Astrocyte (in vitro differentiated cells and primary cell): ENCODE results near the gene ROR1. TPM values are rescaled to one million over a fixed set of nuclear protein-coding genes. Genes with fewer than 3 reads are reported as not detected.

Experiments
- DNase-seq: peaks from one replicate; pipeline ENCODE4 v3.0.0-alpha.2; 2010; ENCODE audit warnings: low read depth
- FAIRE-seq: peaks from 2 replicates; lab custom pipeline; 2011; peaks lifted over from hg19 to GRCh38; lab: Jason Lieb, UNC
- H2AFZ ChIP-seq: 2 replicates; pipeline ENCODE4 v1.6.0; 2012; ENCODE audit warnings: low read depth, low read length, inconsistent platforms
- H3K27ac ChIP-seq: 2 replicates; pipeline ENCODE4 v1.5.1; 2011; ENCODE audit warnings: low read depth, low read length, inconsistent platforms
- H3K27me3 ChIP-seq: 2 replicates; pipeline ENCODE4 v1.6.0; 2011; ENCODE audit warnings: low read length, inconsistent platforms; ENCODE audit not compliant: insufficient read depth
- H3K36me3 ChIP-seq: 2 replicates; pipeline ENCODE4 v1.5.1; 2011; ENCODE audit warnings: low read length, inconsistent platforms; ENCODE audit not compliant: insufficient read depth
- H3K4me1 ChIP-seq: 2 replicates; pipeline ENCODE4 v1.5.1; 2011; ENCODE audit warnings: low read length, inconsistent platforms; ENCODE audit not compliant: insufficient read depth
- H3K4me2 ChIP-seq: 2 replicates; pipeline ENCODE4 v1.6.0; 2012; ENCODE audit warnings: low read length, inconsistent platforms
- H3K4me3 ChIP-seq: 2 replicates; pipeline ENCODE4 v1.5.1; 2011; ENCODE audit warnings: low read depth, mild to moderate bottlenecking, low read length, inconsistent platforms; ENCODE audit not compliant: insufficient read depth
- H3K79me2 ChIP-seq: 2 replicates; pipeline ENCODE4 v1.6.0; 2012; ENCODE audit warnings: mild to moderate bottlenecking, low read length, inconsistent platforms; ENCODE audit not compliant: insufficient read depth
- H3K9ac ChIP-seq: 2 replicates; pipeline ENCODE4 v1.6.0; 2012; ENCODE audit warnings: mild to moderate bottlenecking, low read length, inconsistent platforms
- H3K9me3 ChIP-seq: 2 replicates; pipeline ENCODE4 v1.5.1; 2012; ENCODE audit warnings: low read depth, mild to moderate bottlenecking, low read length, inconsistent platforms; ENCODE audit not compliant: insufficient read depth
- H4K20me1 ChIP-seq: 2 replicates; pipeline ENCODE4 v1.6.0; 2012; ENCODE audit warnings: low read length, inconsistent platforms; ENCODE audit not compliant: insufficient read depth
- H3K27ac Mint-ChIP-seq: one replicate; pipeline ENCODE4 v1.8.0; 2021; ENCODE audit warnings: mild to moderate bottlenecking, mixed read lengths; ENCODE audit not compliant: unreplicated experiment
- H3K27me3 Mint-ChIP-seq: one replicate; pipeline ENCODE4 v1.8.0; 2021; ENCODE audit warnings: low read depth, mixed read lengths; ENCODE audit not compliant: unreplicated experiment
- H3K36me3 Mint-ChIP-seq: one replicate; pipeline ENCODE4 v1.8.0; 2021; ENCODE audit warnings: low read depth, mixed read lengths; ENCODE audit not compliant: unreplicated experiment
- H3K4me1 Mint-ChIP-seq: one replicate; pipeline ENCODE4 v1.8.0; 2021; ENCODE audit warnings: low read depth, mixed read lengths; ENCODE audit not compliant: unreplicated experiment
- H3K4me3 Mint-ChIP-seq: one replicate; pipeline ENCODE4 v1.8.0; 2021; ENCODE audit warnings: mild to moderate bottlenecking, moderate library complexity, mixed read lengths; ENCODE audit not compliant: unreplicated experiment
- H3K9me3 Mint-ChIP-seq: one replicate; pipeline ENCODE4 v1.8.0; 2021; ENCODE audit warnings: mild to moderate bottlenecking, mixed read lengths; ENCODE audit not compliant: unreplicated experiment
- CTCF ChIP-seq: IDR thresholded peaks from 2 replicates; pipeline ENCODE4 v1.5.1; 2011; ENCODE audit warnings: low read depth, mild to moderate bottlenecking, inconsistent platforms, low read length, moderate library complexity; ENCODE audit not compliant: insufficient read depth
- EZH2 ChIP-seq: IDR thresholded peaks from 2 replicates; pipeline ENCODE4 v1.6.1; 2012; ENCODE audit warnings: mild to moderate bottlenecking, low read length, inconsistent platforms; ENCODE audit not compliant: insufficient read depth
- total RNA-seq: library from RNA; stranded (reverse); gene quantifications from 2 replicates; pipeline ENCODE4 v1.2.1, GENCODE V29; 2021

Gene ROR1
- total RNA-seq, 1 donor from 2014 or later: 38.3 TPM

GRCh38 chr1:64095832-64096231, 322.0 kb downstream of the ROR1 start:
- Histone ChIP-seq H3K36me3 (no peaks in the 10 kb centered on the region), H3K27ac (no peak overlapping the region), H4K20me1 (no peaks in the 10 kb centered on the region), H3K4me2 (no peak overlapping the region), H3K9me3 (no peaks in the 10 kb centered on the region), H3K9ac (no peak overlapping the region), H3K79me2 (no peaks in the 10 kb centered on the region), H3K27me3 (no peaks in the 10 kb centered on the region), H3K4me1 (no peaks in the 10 kb centered on the region), H3K4me3 (no peak overlapping the region), H2AFZ (no peak overlapping the region)
- H3K27ac Mint-ChIP-seq: no peak overlapping the region
- H3K36me3 Mint-ChIP-seq: no peaks in the 10 kb centered on the region
- no peaks in the 10 kb centered on the region for H3K9me3 Mint-ChIP-seq
- FAIRE-seq (no peak), DNase-seq (no peak)
- H3K27me3 Mint-ChIP-seq: no peaks in the 10 kb centered on the region
- H3K4me1 Mint-ChIP-seq: peaks cover 25% of the 10 kb centered on the region
- H3K4me3 Mint-ChIP-seq: no peak overlapping the region
- no peak for TF ChIP-seq CTCF
- TF ChIP-seq EZH2: no peak

- no peak for FAIRE-seq
These were observed 324.0 kb downstream of the ROR1 start for GRCh38 chr1:64097859-64098258.

More at GRCh38 chr1:64097859-64098258, 324.0 kb downstream of the ROR1 start:
- Histone ChIP-seq H3K27me3 (no peaks in the 10 kb centered on the region), H4K20me1 (no peaks in the 10 kb centered on the region), H3K4me1 (no peaks in the 10 kb centered on the region), H3K36me3 (no peaks in the 10 kb centered on the region), H3K9ac (no peak overlapping the region), H3K4me3 (no peak overlapping the region), H3K4me2 (no peak overlapping the region), H2AFZ (no peak overlapping the region), H3K9me3 (no peaks in the 10 kb centered on the region), H3K79me2 (no peaks in the 10 kb centered on the region), H3K27ac (no peak overlapping the region)
- peaks cover 18% of the 10 kb centered on the region for H3K4me1 Mint-ChIP-seq
- no peak overlapping the region for H3K4me3 Mint-ChIP-seq
- no peaks in the 10 kb centered on the region for H3K9me3 Mint-ChIP-seq
- DNase-seq: no peak
- no peaks in the 10 kb centered on the region for H3K27me3 Mint-ChIP-seq
- H3K27ac Mint-ChIP-seq: no peak overlapping the region
- H3K36me3 Mint-ChIP-seq: no peaks in the 10 kb centered on the region
- no peak for TF ChIP-seq CTCF
